ENCODE results near the gene COPE. TPM values are rescaled to one million over a fixed set of nuclear protein-coding genes. Genes with fewer than 3 reads are reported as not detected.
"Not testable (repeated sequence)": the region's sequence is repeated elsewhere in the genome, so short reads cannot be mapped to it uniquely, and the experiment has no call there.

COPE gene
- total RNA-seq, 1 donor from 2014 or later: 95.2 TPM

GRCh38 chr19:18919900-18920214 is 670 bp upstream of the COPE start:
- H2AFZ ChIP-seq (replicated peaks): no peak overlapping the region
- DNase-seq (ENCODE audit: low spot score): no peak
- peak overlapping the region; percentile 87 for H3K4me2 ChIP-seq
- H3K27me3 ChIP-seq: no peaks in the 10 kb centered on the region
- peak overlapping the region; percentile 67 for H3K9ac ChIP-seq
- H3K36me3 ChIP-seq: no peaks in the 10 kb centered on the region
- peaks cover 3% of the 10 kb centered on the region for H3K4me1 ChIP-seq
- H3K4me3 Mint-ChIP-seq: peak overlapping the region; percentile 91
- H3K79me2 ChIP-seq (ENCODE audit: low read depth): peaks cover 52% of the 10 kb centered on the region
- no peaks in the 10 kb centered on the region for H3K9me3 ChIP-seq (ENCODE audit: low read depth)
- peak overlapping the region; percentile 99 for H3K4me3 ChIP-seq
- peaks cover 10% of the 10 kb centered on the region for H3K27me3 Mint-ChIP-seq (ENCODE audit: insufficient read depth, low read depth)
- peaks cover 8% of the 10 kb centered on the region for H3K36me3 Mint-ChIP-seq
- H4K20me1 ChIP-seq (ENCODE audit: low read depth): peaks cover 15% of the 10 kb centered on the region
- H3F3A ChIP-seq (ENCODE audit: low read depth): no peaks in the 10 kb centered on the region
- no peak for TF ChIP-seq CTCF (IDR thresholded peaks at IDR 0.05)
- no peak for TF ChIP-seq EZH2phosphoT487 (IDR thresholded peaks at IDR 0.05)
- no peak for TF ChIP-seq EZH2 (IDR thresholded peaks at IDR 0.05)
- H3K27ac Mint-ChIP-seq: no peak overlapping the region
- no peak overlapping the region for H3K27ac ChIP-seq
- H3K4me1 Mint-ChIP-seq: peaks cover 19% of the 10 kb centered on the region
- no peaks in the 10 kb centered on the region for H3K9me3 Mint-ChIP-seq

GRCh38 chr19:18917593-18917992 is 1.6 kb downstream of the COPE start:
- Mint-ChIP-seq H3K36me3 (peaks cover 15% of the 10 kb centered on the region), H3K4me3 (peak overlapping the region; percentile 91), H3K4me1 (peaks cover 19% of the 10 kb centered on the region)
- H3K4me2 ChIP-seq; H3K36me3 ChIP-seq; H2AFZ ChIP-seq (replicated peaks); H3K27me3 Mint-ChIP-seq (ENCODE audit: insufficient read depth, low read depth); H3K27ac ChIP-seq; H3K4me3 ChIP-seq; H3K27ac Mint-ChIP-seq; H3F3A ChIP-seq (ENCODE audit: low read depth); H3K4me1 ChIP-seq; H3K9ac ChIP-seq; H3K27me3 ChIP-seq; DNase-seq (ENCODE audit: low spot score); H3K9me3 Mint-ChIP-seq; H3K9me3 ChIP-seq (ENCODE audit: low read depth): not testable (repeated sequence)
- Histone ChIP-seq H4K20me1 (ENCODE audit: low read depth) (peaks cover 29% of the 10 kb centered on the region), H3K79me2 (ENCODE audit: low read depth) (peaks cover 59% of the 10 kb centered on the region)

GRCh38 chr19:18915639-18916038 is 3.5 kb downstream of the COPE start:
- Mint-ChIP-seq H3K4me3 (no peak overlapping the region), H3K27ac (no peak overlapping the region), H3K36me3 (peaks cover 13% of the 10 kb centered on the region), H3K9me3 (no peaks in the 10 kb centered on the region), H3K4me1 (peaks cover 16% of the 10 kb centered on the region), H3K27me3 (ENCODE audit: insufficient read depth, low read depth) (peaks cover 9% of the 10 kb centered on the region)
- H3K27me3 ChIP-seq: no peaks in the 10 kb centered on the region
- no peak overlapping the region for H3K27ac ChIP-seq
- no peak overlapping the region for H3K9ac ChIP-seq
- H4K20me1 ChIP-seq (ENCODE audit: low read depth): peaks cover 29% of the 10 kb centered on the region
- H3K9me3 ChIP-seq (ENCODE audit: low read depth): no peaks in the 10 kb centered on the region
- peaks cover 3% of the 10 kb centered on the region for H3K4me1 ChIP-seq
- no peaks in the 10 kb centered on the region for H3F3A ChIP-seq (ENCODE audit: low read depth)
- H3K4me3 ChIP-seq: no peak overlapping the region
- DNase-seq (ENCODE audit: low spot score): peak; percentile 69
- no peak overlapping the region for H2AFZ ChIP-seq (replicated peaks)
- H3K36me3 ChIP-seq: no peaks in the 10 kb centered on the region
- peaks cover 59% of the 10 kb centered on the region for H3K79me2 ChIP-seq (ENCODE audit: low read depth)
- peak; percentile 60 for TF ChIP-seq CTCF (IDR thresholded peaks at IDR 0.05)
- no peak for TF ChIP-seq EZH2phosphoT487 (IDR thresholded peaks at IDR 0.05)
- no peak overlapping the region for H3K4me2 ChIP-seq

- H3K27ac ChIP-seq: no peak overlapping the region
- Mint-ChIP-seq H3K36me3 (peaks cover 16% of the 10 kb centered on the region), H3K9me3 (no peaks in the 10 kb centered on the region), H3K4me3 (no peak overlapping the region), H3K27me3 (ENCODE audit: insufficient read depth, low read depth) (peaks cover 2% of the 10 kb centered on the region), H3K4me1 (peaks cover 8% of the 10 kb centered on the region), H3K27ac (no peak overlapping the region)
- no peaks in the 10 kb centered on the region for H3K36me3 ChIP-seq
- no peaks in the 10 kb centered on the region for H3F3A ChIP-seq (ENCODE audit: low read depth)
- peaks cover 43% of the 10 kb centered on the region for H3K79me2 ChIP-seq (ENCODE audit: low read depth)
- no peak overlapping the region for H3K4me2 ChIP-seq
- H3K9ac ChIP-seq: no peak overlapping the region
- DNase-seq (ENCODE audit: low spot score): no peak
- no peaks in the 10 kb centered on the region for H3K4me1 ChIP-seq
- no peaks in the 10 kb centered on the region for H3K27me3 ChIP-seq
- peaks cover 30% of the 10 kb centered on the region for H4K20me1 ChIP-seq (ENCODE audit: low read depth)
- no peaks in the 10 kb centered on the region for H3K9me3 ChIP-seq (ENCODE audit: low read depth)
- H2AFZ ChIP-seq (replicated peaks): no peak overlapping the region
- TF ChIP-seq EZH2phosphoT487 (IDR thresholded peaks at IDR 0.05) (no peak), EZH2 (IDR thresholded peaks at IDR 0.05) (no peak), CTCF (IDR thresholded peaks at IDR 0.05) (no peak)
- no peak overlapping the region for H3K4me3 ChIP-seq
These were observed 5.7 kb downstream of the COPE start for GRCh38 chr19:18913466-18913865.

Measured in neural progenitor cell (in vitro differentiated cells).